Measurements from ENCODE around the gene ANAPC4. TPM values are rescaled to one million over a fixed set of nuclear protein-coding genes. Genes with fewer than 3 reads are reported as not detected.

ANAPC4 gene
- total RNA-seq (2022; extraction: Qiagen RNA extraction), result 10.8 to 13.9 TPM (median 11.2 TPM) in 5 replicates

GRCh38 chr4:25376754-25377571 lies at the start of gene ANAPC4:
Gene ANAPC4, plus strand, starts transcription at chr4:25377263. Its CDS starts 165 bp downstream, at chr4:25377428.

Other genes starting within 250 kb of the ANAPC4 start
- 1.8 to 3.4 TPM (median 2.5 TPM) in 5 replicates for gene SEPSECS, start 216.8 kb upstream of the ANAPC4 start, total RNA-seq (2022; extraction: Qiagen RNA extraction)
- gene PI4K2B, start 143.2 kb upstream of the ANAPC4 start, total RNA-seq (2022; extraction: Qiagen RNA extraction), result 4.8 to 7.6 TPM (median 6.8 TPM) in 5 replicates
- gene ZCCHC4, start 64.5 kb upstream of the ANAPC4 start, total RNA-seq (2022; extraction: Qiagen RNA extraction), result 3.7 to 4.8 TPM (median 4.1 TPM) in 5 replicates